Suprapubic skin (tissue), 4 donors: ENCODE measurements around the gene HNRNPM. TPM values are rescaled to one million over a fixed set of nuclear protein-coding genes. Genes with fewer than 3 reads are reported as not detected.

Experiments
- DNase-seq, 2 donors: peaks; one replicate each; pipeline ENCODE4 v3.0.0-alpha.2; 2019; ENCODE audit warnings: low spot score in 2 of 2
- H3K27ac ChIP-seq: fragments of 200-600 bp; sonication (generic); one replicate; pipeline ENCODE4 v1.5.1; 2019
- H3K27me3 ChIP-seq: fragments of 200-600 bp; sonication (generic); one replicate; pipeline ENCODE4 v1.5.1; 2019
- H3K36me3 ChIP-seq: fragments of 200-600 bp; sonication (generic); one replicate; pipeline ENCODE4 v1.5.1; 2019
- H3K4me1 ChIP-seq: fragments of 200-600 bp; sonication (generic); one replicate; pipeline ENCODE4 v1.5.1; 2019
- H3K4me3 ChIP-seq: fragments of 200-600 bp; sonication (generic); one replicate; pipeline ENCODE4 v1.5.1; 2019; ENCODE audit warnings: mild to moderate bottlenecking
- H3K9me3 ChIP-seq: fragments of 200-600 bp; sonication (generic); one replicate; pipeline ENCODE4 v1.5.1; 2019
- EP300 ChIP-seq: sonication (generic); formaldehyde crosslinking; IDR thresholded peaks from one replicate; pipeline ENCODE4 v1.6.1; 2017; ENCODE audit warnings: antibody characterized with exemption
- POLR2A ChIP-seq, 2 donors: fragments of 450-650 bp; IDR thresholded peaks; one replicate each; pipeline ENCODE4 v1.6.1; 2017; ENCODE audit warnings: antibody characterized with exemption in 2 of 2, mild to moderate bottlenecking in 2 of 2, moderate library complexity in 2 of 2
- POLR2AphosphoS5 ChIP-seq, 3 donors: sonication (generic); formaldehyde crosslinking; IDR thresholded peaks; one replicate each; pipeline ENCODE4 v1.6.1; 2017; ENCODE audit warnings: antibody characterized with exemption in 3 of 3
- WGBS: methylation state at CpG from one replicate; pipeline ENCODE4 v1.1.5; 2018; 5-methylcytosine and 5-hydroxymethylcytosine counted together
- total RNA-seq, 4 donors: library from RNA; depleted of rRNA; stranded (reverse); fragments of >200 nt; gene quantifications; one replicate each; pipeline ENCODE4 v1.1.0, GENCODE V29; 2016
- TF ChIP-seq, protein P1 (sequence below), 2 donors: fragments of 200-600 bp in 1 of 2; fragments of 450-650 bp in 1 of 2; sonication (generic) in 1 of 2; IDR thresholded peaks; one replicate each; pipeline ENCODE4 v1.5.1; 2016 to 2019; ENCODE audit warnings: antibody characterized with exemption in 2 of 2, mild to moderate bottlenecking in 1 of 2, moderate library complexity in 1 of 2

HNRNPM gene
- total RNA-seq, 4 donors from 2014 or later: 85.5 to 128 (median 121) TPM

GRCh38 chr19:8460516-8461298 is 15.9 kb downstream of the HNRNPM start:
- Histone ChIP-seq H3K4me1 (peaks cover 49% of the 10 kb centered on the region), H3K9me3 (no peaks in the 10 kb centered on the region), H3K36me3 (peaks cover 29% of the 10 kb centered on the region), H3K27ac (no peak overlapping the region), H3K27me3 (no peaks in the 10 kb centered on the region), H3K4me3 (no peak overlapping the region)
- DNase-seq: no peak
- no peak for TF ChIP-seq POLR2AphosphoS5 (IDR thresholded peaks at IDR 0.05)
- TF ChIP-seq, protein P1, sequence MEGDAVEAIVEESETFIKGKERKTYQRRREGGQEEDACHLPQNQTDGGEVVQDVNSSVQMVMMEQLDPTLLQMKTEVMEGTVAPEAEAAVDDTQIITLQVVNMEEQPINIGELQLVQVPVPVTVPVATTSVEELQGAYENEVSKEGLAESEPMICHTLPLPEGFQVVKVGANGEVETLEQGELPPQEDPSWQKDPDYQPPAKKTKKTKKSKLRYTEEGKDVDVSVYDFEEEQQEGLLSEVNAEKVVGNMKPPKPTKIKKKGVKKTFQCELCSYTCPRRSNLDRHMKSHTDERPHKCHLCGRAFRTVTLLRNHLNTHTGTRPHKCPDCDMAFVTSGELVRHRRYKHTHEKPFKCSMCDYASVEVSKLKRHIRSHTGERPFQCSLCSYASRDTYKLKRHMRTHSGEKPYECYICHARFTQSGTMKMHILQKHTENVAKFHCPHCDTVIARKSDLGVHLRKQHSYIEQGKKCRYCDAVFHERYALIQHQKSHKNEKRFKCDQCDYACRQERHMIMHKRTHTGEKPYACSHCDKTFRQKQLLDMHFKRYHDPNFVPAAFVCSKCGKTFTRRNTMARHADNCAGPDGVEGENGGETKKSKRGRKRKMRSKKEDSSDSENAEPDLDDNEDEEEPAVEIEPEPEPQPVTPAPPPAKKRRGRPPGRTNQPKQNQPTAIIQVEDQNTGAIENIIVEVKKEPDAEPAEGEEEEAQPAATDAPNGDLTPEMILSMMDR (IDR thresholded peaks at IDR 0.05): no peak
- TF ChIP-seq POLR2A (IDR thresholded peaks at IDR 0.05): no peak
- no peak for TF ChIP-seq EP300
- WGBS: 78% methylated on average over 7 of the region's 7 CpGs

DNA sequence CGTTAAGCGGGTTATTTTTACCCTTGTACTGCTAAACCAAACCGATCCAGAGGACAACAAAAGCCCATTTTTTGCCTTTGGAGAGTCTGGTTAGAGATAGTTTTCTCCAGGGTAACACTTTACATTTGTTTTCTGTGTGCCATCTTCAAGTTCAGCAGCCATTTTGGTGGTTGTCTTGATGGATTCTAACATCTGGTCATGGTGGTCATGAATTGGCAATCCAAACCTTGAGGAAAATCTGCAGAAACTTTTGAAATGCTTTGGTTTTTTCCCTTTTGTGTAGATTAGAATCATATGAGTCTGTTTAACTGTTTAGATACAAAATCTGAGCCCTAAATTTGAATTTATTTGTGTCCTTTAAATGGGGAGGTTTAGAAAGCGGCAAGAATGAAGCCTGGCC is 16.6 kb downstream of the HNRNPM start:
- WGBS: 79% methylated on average over 4 of the region's 4 CpGs
- Histone ChIP-seq H3K27ac (no peak overlapping the region), H3K36me3 (peaks cover 32% of the 10 kb centered on the region), H3K4me3 (no peak overlapping the region), H3K4me1 (peaks cover 49% of the 10 kb centered on the region), H3K27me3 (no peaks in the 10 kb centered on the region), H3K9me3 (no peaks in the 10 kb centered on the region)
- DNase-seq: no peak
- TF ChIP-seq POLR2A (IDR thresholded peaks at IDR 0.05) (no peak), EP300 (no peak)
- TF ChIP-seq, protein P1 (IDR thresholded peaks at IDR 0.05): no peak

DNA sequence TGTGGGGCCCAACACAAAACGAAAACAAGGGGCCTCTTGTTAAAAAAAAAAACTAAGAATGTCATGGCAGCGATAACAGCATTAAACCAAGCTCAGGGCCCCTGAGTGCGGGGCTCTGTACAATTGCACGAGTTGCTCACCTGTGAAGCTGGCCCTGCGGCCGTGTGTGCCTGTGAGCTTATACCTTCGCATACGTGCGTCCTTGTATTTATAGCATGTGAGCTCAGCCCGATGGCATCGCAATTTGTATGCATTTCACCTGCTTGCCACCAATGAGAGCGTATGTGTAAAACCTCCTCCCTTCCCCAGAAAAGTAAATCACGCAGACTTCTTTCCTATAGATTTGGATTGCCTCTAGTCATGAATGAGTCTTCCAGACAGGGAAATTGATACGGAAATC is 17.1 kb downstream of the HNRNPM start:
- Histone ChIP-seq H3K4me1 (peaks cover 47% of the 10 kb centered on the region), H3K4me3 (no peak overlapping the region), H3K9me3 (no peaks in the 10 kb centered on the region), H3K27me3 (no peaks in the 10 kb centered on the region), H3K27ac (no peak overlapping the region), H3K36me3 (peaks cover 34% of the 10 kb centered on the region)
- no peak for TF ChIP-seq POLR2AphosphoS5 (IDR thresholded peaks at IDR 0.05)
- TF ChIP-seq EP300: no peak
- no peak for TF ChIP-seq POLR2A (IDR thresholded peaks at IDR 0.05)
- TF ChIP-seq, protein P1 (IDR thresholded peaks at IDR 0.05): no peak
- DNase-seq: no peak
- 82% methylated on average over 14 of the region's 14 CpGs for WGBS

- no peak overlapping the region for H3K27ac ChIP-seq
- H3K9me3 ChIP-seq: no peaks in the 10 kb centered on the region
- H3K4me3 ChIP-seq: no peak overlapping the region
- peaks cover 43% of the 10 kb centered on the region for H3K4me1 ChIP-seq
- WGBS: 71% methylated on average over 5 of the region's 5 CpGs
- DNase-seq: no peak
- H3K36me3 ChIP-seq: peaks cover 41% of the 10 kb centered on the region
- no peaks in the 10 kb centered on the region for H3K27me3 ChIP-seq
- TF ChIP-seq, protein P1 (IDR thresholded peaks at IDR 0.05): no peak
- no peak for TF ChIP-seq EP300
- no peak for TF ChIP-seq POLR2A (IDR thresholded peaks at IDR 0.05)
- TF ChIP-seq POLR2AphosphoS5 (IDR thresholded peaks at IDR 0.05): no peak
Measured at GRCh38 chr19:8462571-8462970, 17.8 kb downstream of the HNRNPM start.

- Histone ChIP-seq H3K27me3 (no peaks in the 10 kb centered on the region), H3K4me1 (peaks cover 43% of the 10 kb centered on the region), H3K9me3 (no peaks in the 10 kb centered on the region), H3K27ac (no peak overlapping the region), H3K4me3 (no peak overlapping the region), H3K36me3 (peaks cover 49% of the 10 kb centered on the region)
- TF ChIP-seq POLR2A (IDR thresholded peaks at IDR 0.05) (no peak), EP300 (no peak), POLR2AphosphoS5 (IDR thresholded peaks at IDR 0.05) (no peak)
- TF ChIP-seq, protein P1 (IDR thresholded peaks at IDR 0.05): no peak
- WGBS: 78% methylated on average over 8 of the region's 8 CpGs
- DNase-seq: no peak
Measured at GRCh38 chr19:8463365-8463764, 18.6 kb downstream of the HNRNPM start.
